Endothelial cell (in vitro differentiated cells): ENCODE data around the gene BRINP2. TPM values are rescaled to one million over a fixed set of nuclear protein-coding genes. Genes with fewer than 3 reads are reported as not detected.

Experiments
- DNase-seq: peaks from one replicate; pipeline ENCODE4 v3.0.0; 2021; ENCODE audit warnings: low spot score
- H3K27ac Mint-ChIP-seq: one replicate; pipeline ENCODE4 v1.8.0; 2021; ENCODE audit warnings: mixed read lengths, inconsistent platforms; ENCODE audit not compliant: unreplicated experiment
- H3K27me3 Mint-ChIP-seq: one replicate; pipeline ENCODE4 v1.8.0; 2021; ENCODE audit warnings: mild to moderate bottlenecking, moderate library complexity, mixed read lengths, inconsistent platforms; ENCODE audit not compliant: unreplicated experiment
- H3K36me3 Mint-ChIP-seq: one replicate; pipeline ENCODE4 v1.8.0; 2021; ENCODE audit warnings: mild to moderate bottlenecking, low read depth, mixed read lengths, inconsistent platforms; ENCODE audit not compliant: unreplicated experiment
- H3K4me1 Mint-ChIP-seq: one replicate; pipeline ENCODE4 v1.8.0; 2021; ENCODE audit warnings: mild to moderate bottlenecking, mixed read lengths, inconsistent platforms; ENCODE audit not compliant: unreplicated experiment
- H3K4me3 Mint-ChIP-seq: one replicate; pipeline ENCODE4 v1.8.0; 2021; ENCODE audit warnings: mild to moderate bottlenecking, mixed read lengths, inconsistent platforms; ENCODE audit not compliant: unreplicated experiment
- H3K9me3 Mint-ChIP-seq: one replicate; pipeline ENCODE4 v1.8.0; 2021; ENCODE audit warnings: mixed read lengths, inconsistent platforms; ENCODE audit not compliant: unreplicated experiment
- CTCF ChIP-seq: fragments of 200-600 bp; sonication (generic); IDR thresholded peaks from one replicate; pipeline ENCODE4 v1.5.0; 2021; ENCODE audit warnings: antibody characterized with exemption; ENCODE audit not compliant: unreplicated experiment
- total RNA-seq: library from RNA; stranded (reverse); fragmentation: NEBNext Ultra II Directional; extraction: Animal tissue kit (Norgen Biotek cat#: 25700); gene quantifications from one replicate; pipeline ENCODE4 v1.2.1, GENCODE V29; 2021; ENCODE audit not compliant: unreplicated experiment

Gene BRINP2
- total RNA-seq, 1 donor from 2014 or later = 0.59 TPM

GRCh38 chr1:177301425-177302124 is 130.8 kb downstream of the BRINP2 start:
- no peak for DNase-seq
- no peaks in the 10 kb centered on the region for H3K36me3 Mint-ChIP-seq
- no peak overlapping the region for H3K4me3 Mint-ChIP-seq
- H3K27me3 Mint-ChIP-seq = no peaks in the 10 kb centered on the region
- H3K27ac Mint-ChIP-seq = no peak overlapping the region
- H3K9me3 Mint-ChIP-seq = no peaks in the 10 kb centered on the region
- H3K4me1 Mint-ChIP-seq = peaks cover 28% of the 10 kb centered on the region
- TF ChIP-seq CTCF = no peak

GRCh38 chr1:177302357-177303044 is 131.7 kb downstream of the BRINP2 start:
- TF ChIP-seq CTCF = no peak
- Mint-ChIP-seq H3K9me3 (no peaks in the 10 kb centered on the region), H3K27me3 (no peaks in the 10 kb centered on the region), H3K27ac (no peak overlapping the region), H3K36me3 (no peaks in the 10 kb centered on the region), H3K4me3 (no peak overlapping the region), H3K4me1 (peaks cover 28% of the 10 kb centered on the region)
- no peak for DNase-seq

DNA sequence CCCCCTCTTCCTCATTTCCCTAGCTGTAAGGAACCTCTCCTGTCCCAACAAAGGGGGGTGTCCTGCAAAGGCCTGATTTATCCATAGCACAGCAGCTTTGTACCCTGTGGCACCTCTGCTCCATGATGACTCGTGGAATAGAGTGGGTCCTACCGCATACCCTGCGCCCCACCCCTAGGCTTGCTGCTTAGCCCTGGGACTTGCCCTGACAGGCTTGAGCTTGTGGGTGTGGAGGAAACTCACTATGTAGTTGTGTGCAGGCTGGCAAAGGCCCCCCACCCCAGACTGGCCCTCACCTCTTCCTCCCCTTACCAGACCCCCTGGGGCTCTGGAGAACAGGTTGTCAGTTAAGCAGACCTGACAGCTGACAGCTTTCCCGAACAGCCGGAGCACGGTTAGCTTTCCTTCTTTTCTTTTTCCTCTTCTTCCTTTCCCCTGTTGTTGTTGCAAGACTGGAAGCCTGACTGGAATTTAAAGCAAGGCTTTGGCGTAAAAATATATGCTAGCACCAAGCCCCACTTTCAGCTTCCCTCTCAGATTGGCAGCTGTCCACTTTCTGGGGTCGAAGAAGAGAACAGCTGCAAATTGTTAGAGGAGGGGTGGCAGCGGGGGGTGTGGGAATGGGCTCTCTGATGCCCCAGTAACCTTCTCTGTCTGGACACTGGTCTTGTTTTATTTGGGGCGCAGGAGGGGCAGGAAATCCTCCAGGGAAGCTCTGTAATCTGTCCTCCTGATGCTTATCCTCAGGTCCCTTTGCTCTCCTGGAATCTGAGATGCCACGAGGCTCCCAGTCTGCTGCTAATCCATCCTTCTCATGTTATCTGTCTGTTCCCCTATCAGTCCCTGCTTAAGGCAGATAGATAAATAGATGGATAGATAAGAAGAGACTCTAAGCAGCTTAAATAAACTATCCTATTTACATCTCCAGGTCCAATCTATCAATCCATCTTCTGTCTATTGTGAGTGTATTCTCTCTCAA is 134.6 kb downstream of the BRINP2 start:
- no peak for DNase-seq
- H3K27me3 Mint-ChIP-seq = peaks cover 1% of the 10 kb centered on the region
- H3K4me1 Mint-ChIP-seq = peaks cover 16% of the 10 kb centered on the region
- TF ChIP-seq CTCF = no peak
- H3K27ac Mint-ChIP-seq = no peak overlapping the region
- no peak overlapping the region for H3K4me3 Mint-ChIP-seq
- no peaks in the 10 kb centered on the region for H3K36me3 Mint-ChIP-seq
- no peaks in the 10 kb centered on the region for H3K9me3 Mint-ChIP-seq

DNA sequence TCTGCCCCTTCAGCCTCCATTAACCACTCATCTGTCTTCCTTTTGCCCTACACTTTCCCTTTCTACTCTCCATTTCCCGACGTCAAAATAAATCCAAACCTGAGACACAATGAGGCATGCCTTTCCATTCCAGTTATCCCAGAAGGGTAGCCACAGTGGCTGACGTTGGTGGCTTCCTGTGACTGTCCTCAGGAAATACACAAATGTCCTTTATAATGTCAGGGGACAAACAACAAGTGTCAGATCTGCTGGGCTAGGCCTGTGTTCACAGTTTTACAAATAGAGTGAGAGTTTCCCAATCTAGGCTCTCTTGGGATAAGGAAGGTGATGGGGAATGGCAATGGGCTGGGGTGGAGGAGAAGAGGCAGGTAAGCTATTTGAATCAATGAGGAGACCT is 135.3 kb downstream of the BRINP2 start:
- TF ChIP-seq CTCF = no peak
- Mint-ChIP-seq H3K36me3 (no peaks in the 10 kb centered on the region), H3K4me3 (no peak overlapping the region), H3K9me3 (no peaks in the 10 kb centered on the region), H3K27me3 (peaks cover 1% of the 10 kb centered on the region), H3K4me1 (peaks cover 13% of the 10 kb centered on the region), H3K27ac (no peak overlapping the region)
- no peak for DNase-seq
